ENCODE data around the gene UBXN1. TPM values are rescaled to one million over a fixed set of nuclear protein-coding genes. Genes with fewer than 3 reads are reported as not detected.

UBXN1 gene
- total RNA-seq, 1 experiment from 2014 or later: 118 TPM

DNA sequence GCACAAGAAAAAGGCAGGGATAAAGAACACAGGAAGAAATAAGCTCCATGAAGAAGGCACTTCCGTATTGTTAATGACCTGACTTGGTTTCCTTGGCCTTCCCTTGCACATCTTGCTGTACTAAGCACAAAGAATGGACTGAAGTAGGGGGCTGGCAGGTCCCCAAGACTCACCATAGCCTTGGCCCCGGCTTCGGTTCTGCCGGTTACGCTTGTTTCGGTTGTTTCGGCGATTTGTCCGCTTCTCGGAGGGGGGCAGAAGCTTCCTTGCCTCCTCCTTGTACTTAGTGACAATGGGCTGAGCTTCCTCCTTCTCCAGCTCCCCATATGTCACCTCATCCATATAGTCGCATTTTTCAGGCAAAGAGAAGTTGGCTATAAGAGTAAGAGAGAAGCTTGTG lies 37.9 kb upstream of the UBXN1 start:
- Histone ChIP-seq H3K4ac (ENCODE audit: low read depth, low read length) (no peak overlapping the region), H3K23ac (ENCODE audit: insufficient read length, low read depth, low read length) (no peak overlapping the region), H3K79me1 (ENCODE audit: insufficient read depth, low read depth, low read length, poor library complexity, severe bottlenecking) (peaks cover 2% of the 10 kb centered on the region), H3K9ac (ENCODE audit: extremely low read depth, insufficient read length, low read length) (no peak overlapping the region), H3K14ac (ENCODE audit: insufficient read depth, low read length) (no peak overlapping the region), H3K56ac (ENCODE audit: insufficient read length, low read depth, low read length) (no peak overlapping the region), H3K27ac (ENCODE audit: insufficient read length, low read depth, low read length) (no peak overlapping the region), H4K91ac (ENCODE audit: insufficient read length, low read depth, low read length) (no peak overlapping the region), H3K4me2 (ENCODE audit: insufficient read depth, insufficient read length, low read length) (no peak overlapping the region), H2BK120ac (ENCODE audit: low read depth, low read length, poor library complexity, severe bottlenecking) (no peak overlapping the region), H3K18ac (ENCODE audit: insufficient read length, low read depth, low read length) (no peak overlapping the region), H2BK15ac (ENCODE audit: low read depth, low read length) (no peak overlapping the region), H3K79me2 (ENCODE audit: insufficient read depth, low read length) (no peaks in the 10 kb centered on the region), H4K5ac (ENCODE audit: insufficient read length, low read depth, low read length) (no peak overlapping the region), H4K8ac (replicated peaks; ENCODE audit: insufficient read length, low read depth, low read length) (no peak overlapping the region), H3K4me1 (ENCODE audit: insufficient read depth, low read length) (no peaks in the 10 kb centered on the region), H2BK12ac (ENCODE audit: insufficient read length, low read depth, low read length) (no peak overlapping the region), H3K9me3 (ENCODE audit: control insufficient read depth, low read depth, low read length) (no peaks in the 10 kb centered on the region), H2BK5ac (ENCODE audit: insufficient read length, low read length) (no peak overlapping the region), H2AFZ (ENCODE audit: low read length) (no peak overlapping the region), H4K20me1 (ENCODE audit: control insufficient read depth, insufficient read depth, insufficient read length) (no peaks in the 10 kb centered on the region), H3T11ph (ENCODE audit: low read length) (no peak overlapping the region), H2AK5ac (ENCODE audit: insufficient read length, low read length) (no peak overlapping the region), H3K27me3 (ENCODE audit: insufficient read depth, low read length) (no peaks in the 10 kb centered on the region), H3K23me2 (ENCODE audit: insufficient read length, low read depth, low read length, poor library complexity, severe bottlenecking) (no peaks in the 10 kb centered on the region), H2BK20ac (ENCODE audit: low read depth, low read length, poor library complexity, severe bottlenecking) (no peak overlapping the region)
- H3K27ac Mint-ChIP-seq: peak overlapping the region in 2 of 3 experiments; percentile 21; a peak in 3 of 7 replicates
- TF ChIP-seq, protein P1, sequence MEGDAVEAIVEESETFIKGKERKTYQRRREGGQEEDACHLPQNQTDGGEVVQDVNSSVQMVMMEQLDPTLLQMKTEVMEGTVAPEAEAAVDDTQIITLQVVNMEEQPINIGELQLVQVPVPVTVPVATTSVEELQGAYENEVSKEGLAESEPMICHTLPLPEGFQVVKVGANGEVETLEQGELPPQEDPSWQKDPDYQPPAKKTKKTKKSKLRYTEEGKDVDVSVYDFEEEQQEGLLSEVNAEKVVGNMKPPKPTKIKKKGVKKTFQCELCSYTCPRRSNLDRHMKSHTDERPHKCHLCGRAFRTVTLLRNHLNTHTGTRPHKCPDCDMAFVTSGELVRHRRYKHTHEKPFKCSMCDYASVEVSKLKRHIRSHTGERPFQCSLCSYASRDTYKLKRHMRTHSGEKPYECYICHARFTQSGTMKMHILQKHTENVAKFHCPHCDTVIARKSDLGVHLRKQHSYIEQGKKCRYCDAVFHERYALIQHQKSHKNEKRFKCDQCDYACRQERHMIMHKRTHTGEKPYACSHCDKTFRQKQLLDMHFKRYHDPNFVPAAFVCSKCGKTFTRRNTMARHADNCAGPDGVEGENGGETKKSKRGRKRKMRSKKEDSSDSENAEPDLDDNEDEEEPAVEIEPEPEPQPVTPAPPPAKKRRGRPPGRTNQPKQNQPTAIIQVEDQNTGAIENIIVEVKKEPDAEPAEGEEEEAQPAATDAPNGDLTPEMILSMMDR (conservative IDR thresholded peaks at IDR 0.05): no peak
- no peaks in the 10 kb centered on the region for H3K9me3 Mint-ChIP-seq
- no peak for DNase-seq
- H3K36me3 Mint-ChIP-seq (ENCODE audit: insufficient read depth in 1 of 3, low read depth in 3 of 3): peaks cover 61 to 96% (median 94%) of the 10 kb centered on the region in 3 experiments
- H3K4me1 Mint-ChIP-seq: peaks cover 8 to 33% of the 10 kb centered on the region in 2 experiments; a peak in 3 of 4 replicates
- WGBS (ENCODE audit: extremely low coverage, insufficient read length, low lambda C conversion rate): no CpG with 5 or more reads among the region's 11 CpGs
- no peaks in the 10 kb centered on the region for H3K27me3 Mint-ChIP-seq (ENCODE audit: low read depth)
- H3K4me3 Mint-ChIP-seq: no peak overlapping the region
